GM19467 (cell line): ENCODE results near the gene KIF3A.

Experiments
- ATAC-seq: cut with Tn5 transposase; IDR thresholded peaks from one replicate; pipeline ENCODE4 v1.9.1; 2021; ENCODE audit warnings: mild to moderate bottlenecking, moderate library complexity; ENCODE audit not compliant: unreplicated experiment

Gene KIF3A

DNA sequence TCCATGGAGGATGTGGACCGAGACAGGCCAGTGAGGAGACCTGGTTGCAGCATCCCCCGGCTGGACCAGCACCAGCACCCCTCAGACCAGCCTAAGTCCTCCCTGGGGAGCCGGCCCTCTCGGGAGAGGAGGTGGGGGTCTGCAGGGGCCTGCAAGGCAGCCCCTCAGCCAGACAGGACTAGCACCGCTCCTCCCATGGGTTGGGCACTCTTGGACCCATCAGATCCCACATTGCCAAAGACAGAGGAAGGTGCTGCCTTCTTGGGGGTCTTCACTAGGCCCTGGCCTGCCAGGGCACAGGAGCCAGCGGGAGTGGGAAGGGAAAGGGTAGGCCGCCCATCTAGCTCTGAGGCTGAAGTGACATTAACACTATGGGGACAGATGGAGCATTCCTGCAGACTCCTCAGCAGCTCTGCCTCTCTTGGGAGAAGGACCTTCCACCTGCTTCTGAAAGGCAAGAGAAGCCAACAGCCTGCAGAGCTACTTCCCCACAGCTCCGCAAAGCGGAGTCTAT, 72.6 kb downstream of the KIF3A start:
- ATAC-seq = no peak

DNA sequence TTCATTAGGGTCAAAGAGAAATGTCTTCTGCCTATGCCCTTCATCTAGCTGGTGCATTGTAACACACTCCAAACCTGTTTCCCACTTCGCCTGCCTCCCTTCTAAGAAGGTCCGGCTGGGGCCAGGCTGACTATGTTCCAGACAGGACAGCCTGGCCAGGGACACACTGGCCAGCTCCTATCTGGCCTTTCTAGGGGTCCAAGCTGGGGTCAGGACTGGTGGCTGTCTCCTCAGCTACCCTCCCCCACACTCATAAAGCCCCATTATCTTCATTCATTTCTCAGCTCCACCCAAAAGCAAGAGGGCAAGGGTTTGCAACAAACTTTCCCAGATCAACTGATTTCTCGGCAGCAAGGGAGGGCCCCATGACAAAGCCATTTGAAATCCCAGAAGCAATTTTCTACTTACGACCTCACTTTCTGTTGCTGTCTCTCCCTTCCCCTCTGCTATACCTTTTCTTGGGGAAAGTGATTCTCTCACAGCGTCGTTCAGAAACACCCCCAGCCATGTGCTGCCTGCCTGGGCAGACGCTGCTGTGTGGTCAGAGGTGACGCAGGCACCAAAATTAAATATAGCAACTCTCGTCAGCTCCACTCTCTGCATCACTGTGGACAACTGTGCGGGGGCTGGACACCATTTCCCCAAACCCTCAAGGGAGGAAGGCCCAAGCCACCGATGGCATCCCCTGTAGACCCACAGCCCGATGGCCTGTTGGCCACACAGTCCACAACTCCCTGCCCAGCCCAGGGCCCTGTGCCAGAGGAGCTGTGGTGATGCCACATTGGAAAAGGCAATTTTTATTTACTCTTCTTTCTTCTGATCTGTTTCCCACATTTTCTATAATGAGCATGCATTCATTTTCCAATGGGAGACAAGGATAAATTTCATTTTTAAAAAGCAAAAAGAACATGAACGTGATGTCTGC, 73.3 kb downstream of the KIF3A start:
- ATAC-seq = peak; percentile 45

- peak; percentile 54 for ATAC-seq
Measured at GRCh38 chr5:132662925-132663770, 74.2 kb downstream of the KIF3A start.

- no peak for ATAC-seq
Measured at GRCh38 chr5:132662004-132662401, 75.3 kb downstream of the KIF3A start.

DNA sequence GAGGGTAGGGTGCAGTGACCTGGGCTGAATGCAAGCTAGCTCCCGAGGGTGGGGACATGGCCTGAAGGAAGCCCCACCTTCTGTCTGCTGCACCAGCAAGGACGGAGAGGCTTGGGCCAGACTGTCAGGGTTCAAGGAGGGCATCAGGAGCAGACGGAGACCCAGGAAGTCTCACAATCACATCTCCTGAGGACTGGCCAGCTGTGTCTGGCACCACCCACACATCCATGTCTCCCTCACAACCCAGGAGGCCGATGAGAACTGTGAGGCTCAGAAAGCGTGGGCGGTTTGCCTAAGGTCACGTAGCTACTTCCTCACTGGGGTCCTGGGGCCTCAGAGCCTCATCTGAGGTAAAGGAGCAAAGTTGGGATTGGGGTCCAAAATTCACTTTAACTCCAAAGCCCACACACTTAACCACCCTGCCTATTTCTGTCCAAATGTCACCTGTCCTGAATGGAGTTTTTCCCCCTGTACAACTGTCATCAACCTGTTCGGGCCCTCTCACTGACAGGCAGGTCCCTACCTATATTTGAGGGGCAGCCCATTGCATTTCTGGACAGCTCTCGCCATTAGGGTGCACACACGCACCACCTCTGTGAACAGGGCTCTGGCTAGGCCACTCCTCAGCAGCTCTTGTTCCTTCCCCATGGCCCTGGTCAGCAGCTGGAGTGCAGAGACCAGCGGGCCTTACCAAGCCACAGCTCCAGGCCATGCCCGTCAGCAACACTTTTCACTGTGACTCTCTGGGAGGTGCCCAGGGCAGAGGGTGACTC, 75.9 kb downstream of the KIF3A start:
- no peak for ATAC-seq

DNA sequence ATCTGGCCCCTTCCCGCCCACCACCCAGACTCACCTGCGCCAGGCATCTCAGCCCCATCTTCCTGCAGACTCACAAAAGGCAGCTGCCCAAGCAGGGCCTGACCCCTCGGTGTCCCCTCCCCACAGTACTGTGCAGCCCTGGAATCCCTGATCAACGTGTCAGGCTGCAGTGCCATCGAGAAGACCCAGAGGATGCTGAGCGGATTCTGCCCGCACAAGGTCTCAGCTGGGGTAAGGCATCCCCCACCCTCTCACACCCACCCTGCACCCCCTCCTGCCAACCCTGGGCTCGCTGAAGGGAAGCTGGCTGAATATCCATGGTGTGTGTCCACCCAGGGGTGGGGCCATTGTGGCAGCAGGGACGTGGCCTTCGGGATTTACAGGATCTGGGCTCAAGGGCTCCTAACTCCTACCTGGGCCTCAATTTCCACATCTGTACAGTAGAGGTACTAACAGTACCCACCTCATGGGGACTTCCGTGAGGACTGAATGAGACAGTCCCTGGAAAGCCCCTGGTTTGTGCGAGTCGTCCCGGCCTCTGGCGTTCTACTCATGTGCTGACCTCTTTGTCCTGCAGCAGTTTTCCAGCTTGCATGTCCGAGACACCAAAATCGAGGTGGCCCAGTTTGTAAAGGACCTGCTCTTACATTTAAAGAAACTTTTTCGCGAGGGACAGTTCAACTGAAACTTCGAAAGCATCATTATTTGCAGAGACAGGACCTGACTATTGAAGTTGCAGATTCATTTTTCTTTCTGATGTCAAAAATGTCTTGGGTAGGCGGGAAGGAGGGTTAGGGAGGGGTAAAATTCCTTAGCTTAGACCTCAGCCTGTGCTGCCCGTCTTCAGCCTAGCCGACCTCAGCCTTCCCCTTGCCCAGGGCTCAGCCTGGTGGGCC, 77.5 kb downstream of the KIF3A start:
- ATAC-seq = no peak

DNA sequence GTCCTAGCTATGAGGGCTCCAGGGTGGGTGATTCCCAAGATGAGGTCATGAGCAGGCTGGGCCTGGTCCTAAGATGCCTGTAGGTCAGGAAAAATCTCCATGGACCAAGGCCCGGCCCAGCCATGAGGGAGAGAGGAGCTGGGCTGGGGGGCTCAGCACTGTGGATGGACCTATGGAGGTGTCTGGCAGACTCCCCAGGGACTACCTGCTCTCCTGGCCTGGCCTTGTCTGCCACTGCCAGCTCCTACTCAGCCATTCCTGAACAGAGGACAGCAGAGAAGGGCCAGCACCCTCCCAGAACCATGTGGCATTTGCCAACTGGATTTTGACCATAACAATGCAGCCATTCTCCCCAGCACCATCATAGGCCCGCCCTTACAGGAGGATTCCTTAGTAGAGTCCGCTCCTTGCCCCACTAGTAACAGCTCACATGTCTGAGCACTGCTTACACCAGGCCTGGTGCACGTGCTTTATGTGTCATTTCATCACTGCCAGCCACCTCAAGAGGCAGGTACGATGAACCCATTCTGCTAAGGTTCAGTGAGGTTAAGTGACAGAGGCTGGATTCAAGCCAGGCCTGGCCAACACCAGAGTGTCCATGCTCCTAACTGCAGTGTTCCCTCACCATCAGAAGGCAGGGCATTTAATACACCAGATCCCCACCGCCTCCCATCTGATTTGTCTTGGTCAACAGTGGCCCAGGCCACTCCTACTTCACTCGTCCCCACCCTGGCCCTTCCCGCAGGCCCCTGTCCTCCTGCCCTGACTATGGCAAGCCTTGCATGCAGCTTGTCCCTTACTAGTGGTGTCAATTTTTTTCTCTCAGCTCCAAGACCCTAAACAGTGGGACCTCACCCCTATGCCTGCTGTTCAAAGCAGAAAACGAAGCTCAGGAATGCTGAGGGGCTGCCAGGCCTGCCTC, 78.7 kb downstream of the KIF3A start:
- no peak for ATAC-seq

DNA sequence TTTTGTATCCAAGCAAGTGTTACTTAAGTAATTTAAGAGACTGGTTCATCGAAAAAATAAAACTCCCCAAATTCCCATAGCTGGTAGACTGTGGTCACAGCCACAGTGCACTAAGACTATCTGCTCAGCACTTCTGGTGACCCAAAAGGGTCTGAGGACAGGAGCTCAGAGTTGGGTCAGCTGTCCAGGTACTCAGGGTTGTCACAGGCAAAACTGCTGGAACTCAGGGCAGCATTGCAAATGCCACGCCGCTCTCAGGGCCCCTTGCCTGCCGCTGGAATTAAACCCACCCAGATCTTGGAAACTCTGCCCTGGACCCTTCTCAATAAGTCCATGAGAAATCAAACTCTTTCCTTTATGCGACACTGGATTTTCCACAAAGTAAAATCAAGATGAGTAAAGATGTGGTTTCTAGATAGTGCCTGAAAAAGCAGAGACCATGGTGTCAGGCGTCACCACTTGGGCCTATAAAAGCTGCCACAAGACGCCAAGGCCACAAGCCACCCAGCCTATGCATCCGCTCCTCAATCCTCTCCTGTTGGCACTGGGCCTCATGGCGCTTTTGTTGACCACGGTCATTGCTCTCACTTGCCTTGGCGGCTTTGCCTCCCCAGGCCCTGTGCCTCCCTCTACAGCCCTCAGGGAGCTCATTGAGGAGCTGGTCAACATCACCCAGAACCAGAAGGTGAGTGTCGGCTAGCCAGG, 79.5 kb downstream of the KIF3A start, which contains the start of gene IL13:
Gene IL13, plus strand, starts transcription at position 498 of the 705 bp plus-strand sequence. Its CDS starts 14 bp downstream, at position 512.
- no peak for ATAC-seq

DNA sequence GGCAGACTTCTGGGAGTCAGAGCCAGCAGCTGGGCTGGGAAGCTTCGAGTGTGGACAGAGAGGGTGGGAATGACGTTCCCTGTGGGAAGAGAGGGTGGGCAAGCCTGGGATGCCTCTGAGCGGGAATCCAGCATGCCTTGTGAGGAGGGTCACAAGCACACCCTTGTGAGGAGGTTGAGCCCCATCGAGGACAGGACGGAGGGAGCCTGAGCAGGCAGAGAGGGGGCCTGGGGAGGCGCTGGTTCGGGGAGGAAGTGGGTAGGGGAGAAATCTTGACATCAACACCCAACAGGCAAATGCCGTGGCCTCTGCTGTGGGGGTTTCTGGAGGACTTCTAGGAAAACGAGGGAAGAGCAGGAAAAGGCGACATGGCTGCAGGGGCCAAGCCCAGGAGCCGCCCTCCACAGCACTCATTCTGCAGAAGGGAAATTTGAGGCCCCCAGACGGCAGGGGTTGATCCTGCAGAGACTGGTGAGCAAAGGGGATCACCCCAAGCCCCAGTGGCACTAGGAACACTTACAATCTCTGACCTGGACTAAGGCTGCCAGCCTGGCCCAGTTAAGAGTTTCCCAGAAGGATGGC, 80.5 kb downstream of the KIF3A start:
- no peak for ATAC-seq

- no peak for ATAC-seq
Measured at GRCh38 chr5:132655821-132656773, 81.2 kb downstream of the KIF3A start.

- no peak for ATAC-seq
Measured at GRCh38 chr5:132653716-132654115, 83.6 kb downstream of the KIF3A start.

- ATAC-seq = no peak
Measured at GRCh38 chr5:132651838-132652469, 85.4 kb downstream of the KIF3A start.

DNA sequence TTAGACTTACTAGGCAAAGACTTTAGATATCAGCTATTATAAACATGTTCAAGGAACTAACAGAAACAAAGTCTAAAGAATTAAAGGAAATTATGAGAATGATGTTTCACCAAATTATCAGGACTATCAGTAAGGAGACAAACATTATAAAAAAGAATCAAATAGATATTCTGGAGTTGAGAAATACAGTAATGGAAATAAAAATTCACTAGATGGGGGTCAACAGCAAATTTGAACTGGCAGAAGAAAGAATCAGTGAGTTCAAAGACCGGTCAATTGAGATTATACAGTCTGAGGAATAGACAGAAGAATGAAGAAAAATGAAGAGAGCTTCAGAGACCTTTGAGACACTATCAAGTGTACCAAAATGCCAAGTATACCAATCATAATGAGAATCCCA, 89.0 kb downstream of the KIF3A start:
- no peak for ATAC-seq

DNA sequence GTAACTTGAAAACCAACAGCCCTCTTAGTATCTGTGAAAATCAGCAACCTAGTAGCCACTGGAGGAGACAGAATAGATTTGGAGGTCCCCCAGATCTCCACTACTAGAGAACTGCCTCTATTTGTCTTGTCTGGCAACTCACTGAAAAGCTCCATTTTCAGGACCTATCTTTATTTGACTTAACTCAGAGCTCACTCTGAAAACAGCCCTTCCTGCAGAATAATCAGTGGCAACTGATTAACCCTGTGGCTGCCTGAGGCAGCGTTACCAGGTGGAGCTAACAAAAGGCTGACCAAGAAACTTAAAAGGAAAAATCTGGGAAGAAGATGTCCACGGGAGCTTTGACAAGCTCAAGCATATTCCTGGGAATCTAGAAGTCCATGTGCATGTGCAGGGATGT, 89.9 kb downstream of the KIF3A start:
- ATAC-seq = no peak

- ATAC-seq = no peak
Measured at GRCh38 chr5:132646583-132647266, 90.6 kb downstream of the KIF3A start.

DNA sequence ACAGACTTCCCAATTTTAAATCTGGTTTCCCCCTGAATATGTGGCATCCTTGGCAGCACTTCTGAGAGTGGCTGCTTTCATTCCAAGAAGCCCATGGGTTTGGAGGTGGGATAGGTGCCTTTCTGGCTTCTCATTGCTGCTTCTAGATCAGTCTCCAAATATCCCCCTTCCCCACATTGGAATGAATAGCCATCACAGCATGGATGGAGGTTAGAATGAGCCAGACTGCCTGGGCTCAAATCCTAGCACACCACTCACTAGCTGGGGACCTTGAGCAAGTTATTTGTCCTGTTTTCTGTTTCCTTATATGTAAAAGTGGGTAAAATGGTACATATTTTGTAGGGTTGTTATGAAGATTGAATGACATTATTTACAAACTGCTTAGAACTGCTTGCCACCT, 93.2 kb downstream of the KIF3A start:
- ATAC-seq = no peak
